ENCODE data around the gene RC3H2. TPM values are rescaled to one million over a fixed set of nuclear protein-coding genes. Genes with fewer than 3 reads are reported as not detected.
A peak's percentile ranks its signal among the peaks of the same experiment; 100 is the strongest.

The RC3H2 gene
- total RNA-seq, 1 donor = 52.5 TPM

GRCh38 chr9:122944960-122945888 lies 40.1 kb upstream of the RC3H2 start:
- Histone ChIP-seq H3K9me3 (ENCODE audit: low read depth, low read length) (no peaks in the 10 kb centered on the region), H3K4me2 (ENCODE audit: insufficient read depth, low read length) (no peak overlapping the region), H3K27me3 (ENCODE audit: insufficient read depth, low read length) (no peaks in the 10 kb centered on the region), H3K79me2 (ENCODE audit: insufficient read depth, low read length) (peaks cover 89% of the 10 kb centered on the region), H3K4me1 (ENCODE audit: insufficient read depth, low read length) (peaks cover 12% of the 10 kb centered on the region), H3K4me3 (ENCODE audit: insufficient read depth, low read length) (no peak overlapping the region), H4K20me1 (ENCODE audit: insufficient read depth, low read length) (peaks cover 54% of the 10 kb centered on the region), H3K27ac (ENCODE audit: low read depth, low read length) (no peak overlapping the region), H3K36me3 (ENCODE audit: insufficient read depth, low read length) (no peaks in the 10 kb centered on the region), H2AFZ (ENCODE audit: low read length) (no peak overlapping the region)
- TF ChIP-seq CTCF (IDR thresholded peaks at IDR 0.05; ENCODE audit: extremely low read depth, low read depth, low read length) = no peak
- DNase-seq (ENCODE audit: insufficient read length, low spot score, missing footprints) = no peak

- peak; percentile 90 for DNase-seq (ENCODE audit: insufficient read length, low spot score, missing footprints)
- Histone ChIP-seq H3K4me1 (ENCODE audit: insufficient read depth, low read length) (peaks cover 13% of the 10 kb centered on the region), H3K36me3 (ENCODE audit: insufficient read depth, low read length) (peaks cover 6% of the 10 kb centered on the region), H4K20me1 (ENCODE audit: insufficient read depth, low read length) (peaks cover 36% of the 10 kb centered on the region), H3K4me3 (ENCODE audit: insufficient read depth, low read length) (peak overlapping the region; percentile 95), H3K27me3 (ENCODE audit: insufficient read depth, low read length) (no peaks in the 10 kb centered on the region), H3K27ac (ENCODE audit: low read depth, low read length) (peak overlapping the region; percentile 81), H3K79me2 (ENCODE audit: insufficient read depth, low read length) (peaks cover 59% of the 10 kb centered on the region), H3K9me3 (ENCODE audit: low read depth, low read length) (no peaks in the 10 kb centered on the region), H3K4me2 (ENCODE audit: insufficient read depth, low read length) (peak overlapping the region; percentile 99), H2AFZ (ENCODE audit: low read length) (peak overlapping the region; percentile 86)
- TF ChIP-seq CTCF (IDR thresholded peaks at IDR 0.05; ENCODE audit: extremely low read depth, low read depth, low read length) = no peak
Observed at GRCh38 chr9:122941582-122942234, 36.5 kb upstream of the RC3H2 start.

- peak; percentile 96 for DNase-seq (ENCODE audit: insufficient read length, low spot score, missing footprints)
- H3K27ac ChIP-seq (ENCODE audit: low read depth, low read length) = peak within 1 kb of the TSS; percentile 81
- H3K4me3 ChIP-seq (ENCODE audit: insufficient read depth, low read length) = peak within 1 kb of the TSS; percentile 95
- TF ChIP-seq CTCF (IDR thresholded peaks at IDR 0.05; ENCODE audit: extremely low read depth, low read depth, low read length) = no peak
- peaks cover 59% of the 10 kb centered on the region for H3K79me2 ChIP-seq (ENCODE audit: insufficient read depth, low read length)
- no peaks in the 10 kb centered on the region for H3K9me3 ChIP-seq (ENCODE audit: low read depth, low read length)
- peak within 1 kb of the TSS; percentile 99 for H3K4me2 ChIP-seq (ENCODE audit: insufficient read depth, low read length)
- H3K36me3 ChIP-seq (ENCODE audit: insufficient read depth, low read length) = peaks cover 12% of the 10 kb centered on the region
- H2AFZ ChIP-seq (ENCODE audit: low read length) = peak within 1 kb of the TSS; percentile 97
- H3K27me3 ChIP-seq (ENCODE audit: insufficient read depth, low read length) = no peaks in the 10 kb centered on the region
- H3K4me1 ChIP-seq (ENCODE audit: insufficient read depth, low read length) = peaks cover 13% of the 10 kb centered on the region
- peaks cover 29% of the 10 kb centered on the region for H4K20me1 ChIP-seq (ENCODE audit: insufficient read depth, low read length)
Observed at GRCh38 chr9:122940749-122941581, 35.8 kb upstream of the RC3H2 start, which contains the start of gene RABGAP1. RABGAP1 (plus strand) TSS chr9:122941020; CDS start chr9:122957060, 16,040 bp downstream.
